ENCODE results near the gene PDE4D. TPM values are rescaled to one million over a fixed set of nuclear protein-coding genes. Genes with fewer than 3 reads are reported as not detected.
"Not testable (repeated sequence)": the region's sequence is repeated elsewhere in the genome, so short reads cannot be mapped to it uniquely, and the experiment has no call there.

The PDE4D gene
- total RNA-seq, 1 donor from 2014 or later, result 30.2 TPM

- DNase-seq (no peak), ATAC-seq (ENCODE audit: poor library complexity) (peak; percentile 50)
- intact Hi-C loops (cut with DNase I), result no loop called here
Observed at GRCh38 chr5:59088546-59088945, 805.0 kb downstream of the PDE4D start.

- DNase-seq (no peak), ATAC-seq (ENCODE audit: poor library complexity) (no peak)
- intact Hi-C loops (cut with DNase I), result no loop called here
Observed at GRCh38 chr5:59086024-59086423, 807.5 kb downstream of the PDE4D start.

GRCh38 chr5:59081693-59082092 lies 811.8 kb downstream of the PDE4D start:
- DNase-seq, result no peak
- intact Hi-C loops (cut with DNase I), result no loop called here
- ATAC-seq (ENCODE audit: poor library complexity), result no peak

GRCh38 chr5:59079622-59080620 lies 813.6 kb downstream of the PDE4D start:
- DNase-seq (no peak), ATAC-seq (ENCODE audit: poor library complexity) (peak; percentile 95)
- intact Hi-C loops (cut with DNase I), result no loop called here

- no peak for ATAC-seq (ENCODE audit: poor library complexity)
- intact Hi-C loops (cut with DNase I), result no loop called here
- no peak for DNase-seq
Observed at GRCh38 chr5:59071755-59072549, 821.6 kb downstream of the PDE4D start.

GRCh38 chr5:59069438-59070079 lies 824.0 kb downstream of the PDE4D start:
- intact Hi-C loops (cut with DNase I), result no loop called here
- ATAC-seq (ENCODE audit: poor library complexity), result peak; percentile 84
- DNase-seq, result no peak

GRCh38 chr5:59067956-59068656 lies 825.4 kb downstream of the PDE4D start:
- intact Hi-C loops (cut with DNase I), result no loop called here
- ATAC-seq (ENCODE audit: poor library complexity), result no peak
- no peak for DNase-seq

GRCh38 chr5:59066367-59067163 lies 827.0 kb downstream of the PDE4D start:
- no peak for ATAC-seq (ENCODE audit: poor library complexity)
- no peak for DNase-seq
- intact Hi-C loops (cut with DNase I), result no loop called here

- DNase-seq, result no peak
- ATAC-seq (ENCODE audit: poor library complexity), result no peak
- intact Hi-C loops (cut with DNase I), result no loop called here
Observed at GRCh38 chr5:59065554-59065953, 828.0 kb downstream of the PDE4D start.

- DNase-seq, result no peak
- peak; percentile 41 for ATAC-seq (ENCODE audit: poor library complexity)
- intact Hi-C loops (cut with DNase I), result no loop called here
Observed at GRCh38 chr5:59064293-59064692, 829.2 kb downstream of the PDE4D start.

- DNase-seq (no peak), ATAC-seq (ENCODE audit: poor library complexity) (peak; percentile 55)
- intact Hi-C loops (cut with DNase I), result no loop called here
Observed at GRCh38 chr5:59062986-59063683, 830.4 kb downstream of the PDE4D start.

- no peak for DNase-seq
- ATAC-seq (ENCODE audit: poor library complexity), result no peak
- intact Hi-C loops (cut with DNase I), result no loop called here
Observed at GRCh38 chr5:59061377-59061776, 832.1 kb downstream of the PDE4D start.

GRCh38 chr5:59058969-59059687 lies 834.4 kb downstream of the PDE4D start:
- intact Hi-C loops (cut with DNase I), result no loop called here
- ATAC-seq (ENCODE audit: poor library complexity), result peak; percentile 9

GRCh38 chr5:59058237-59058636 lies 835.3 kb downstream of the PDE4D start:
- no peak for DNase-seq
- ATAC-seq (ENCODE audit: poor library complexity), result no peak
- intact Hi-C loops (cut with DNase I), result no loop called here

More at GRCh38 chr5:59058969-59059687, 834.4 kb downstream of the PDE4D start:
- DNase-seq, result no peak

GRCh38 chr5:59056599-59056998 lies 836.9 kb downstream of the PDE4D start:
- DNase-seq; ATAC-seq (ENCODE audit: poor library complexity); intact Hi-C loops (cut with DNase I): not testable (repeated sequence)

GRCh38 chr5:59055745-59056448 lies 837.6 kb downstream of the PDE4D start:
- ATAC-seq (ENCODE audit: poor library complexity) (no peak), DNase-seq (no peak)
- intact Hi-C loops (cut with DNase I), result no loop called here

Data from Right ventricle myocardium superior (tissue), 1 donor.